Daoy (cell line): ENCODE results near the gene PACRG. TPM values are rescaled to one million over a fixed set of nuclear protein-coding genes. Genes with fewer than 3 reads are reported as not detected.

ENCODE experiments used
- DNase-seq: peaks from one replicate; pipeline ENCODE4 v3.0.0-alpha.2; 2015; ENCODE audit warnings: low read depth
- total RNA-seq: library from RNA; depleted of rRNA; stranded (reverse); fragments of >200 nt; shearing (Covaris generic); gene quantifications from 2 replicates; pipeline ENCODE4 v1.2.3, GENCODE V29; 2014

PACRG gene
- total RNA-seq, 1 experiment from 2014 or later = not detected

DNA sequence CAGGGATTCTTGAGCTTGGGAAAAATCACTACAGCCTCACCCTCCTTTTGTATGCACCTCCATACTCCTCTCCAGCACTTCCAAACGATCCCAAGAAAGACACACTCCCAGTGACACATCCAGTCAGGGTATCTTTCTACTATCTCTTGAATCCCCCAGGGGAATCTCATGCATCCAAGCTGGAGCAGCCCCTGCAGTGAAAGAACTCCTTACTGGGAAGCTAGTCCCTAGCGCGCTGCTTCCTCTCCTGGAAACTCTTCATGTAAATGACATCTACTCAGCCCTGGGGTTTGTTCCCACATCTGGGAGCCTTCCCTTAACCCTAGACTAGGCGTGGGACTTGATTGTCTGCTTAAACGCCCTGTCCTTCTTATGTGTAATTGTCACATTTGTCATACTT is 357.7 kb downstream of the PACRG start:
- DNase-seq = no peak

- no peak for DNase-seq
Observed at GRCh38 chr6:163085861-163086623, 358.3 kb downstream of the PACRG start.

DNA sequence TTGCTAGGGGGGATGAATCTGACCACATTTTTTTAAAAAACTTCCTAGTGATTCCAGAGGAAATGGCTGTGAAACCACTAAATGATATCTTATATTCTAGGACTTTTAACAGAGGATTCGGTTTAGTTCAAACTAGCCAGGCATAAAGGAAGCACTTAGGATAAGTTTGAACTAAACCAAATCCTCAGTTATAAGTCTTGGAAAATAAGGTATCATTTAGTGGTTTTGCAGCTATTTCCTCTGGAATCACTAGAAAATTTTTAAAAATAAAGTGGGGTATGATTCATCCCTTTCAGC is 358.8 kb downstream of the PACRG start:
- no peak for DNase-seq

- DNase-seq = no peak
Observed at GRCh38 chr6:163087981-163088380, 360.2 kb downstream of the PACRG start.

GRCh38 chr6:163092876-163093275 is 365.1 kb downstream of the PACRG start:
- no peak for DNase-seq

DNA sequence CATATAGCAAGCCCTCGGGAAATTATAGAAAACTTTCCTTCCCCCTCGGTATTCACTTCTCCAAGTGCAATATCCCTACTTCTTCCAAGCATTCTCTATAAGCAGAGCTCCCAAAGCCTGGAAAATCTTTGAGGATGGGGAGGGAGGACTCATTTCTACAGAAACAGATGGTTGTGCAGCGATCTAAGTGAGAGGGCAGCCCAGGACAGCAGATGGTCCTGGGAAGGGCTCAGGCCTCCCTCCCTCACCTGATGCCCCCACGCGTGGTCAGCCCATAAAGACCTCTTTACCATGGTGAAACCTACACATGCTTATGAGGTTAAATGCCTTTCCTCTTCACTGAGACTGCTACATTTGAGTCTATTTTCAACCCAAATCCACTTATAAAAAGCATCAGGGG is 367.1 kb downstream of the PACRG start:
- DNase-seq = no peak

DNA sequence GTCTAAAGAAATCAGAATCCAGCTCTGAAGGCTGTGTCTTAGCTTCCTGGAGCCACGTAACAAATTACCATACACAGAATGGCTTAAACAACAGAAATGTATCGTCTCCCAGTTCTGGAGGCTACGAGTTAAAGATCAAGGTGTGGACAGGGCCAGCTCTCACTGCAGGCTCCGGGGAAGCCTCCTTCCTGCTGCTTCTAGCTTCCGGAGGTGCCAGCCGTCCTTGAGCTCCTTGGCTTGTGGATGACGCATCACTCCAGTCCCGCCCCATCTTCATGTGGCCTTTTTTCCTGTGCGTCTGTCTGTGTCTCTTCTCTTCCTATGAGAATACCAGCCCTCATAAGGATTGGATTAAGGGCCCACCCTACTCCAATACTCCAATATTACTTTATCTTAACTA is 367.6 kb downstream of the PACRG start:
- DNase-seq = peak; percentile 87

- peak; percentile 34 for DNase-seq
Observed at GRCh38 chr6:163098827-163099479, 371.2 kb downstream of the PACRG start.

GRCh38 chr6:163099621-163100171 is 371.9 kb downstream of the PACRG start:
- DNase-seq = peak; percentile 61

DNA sequence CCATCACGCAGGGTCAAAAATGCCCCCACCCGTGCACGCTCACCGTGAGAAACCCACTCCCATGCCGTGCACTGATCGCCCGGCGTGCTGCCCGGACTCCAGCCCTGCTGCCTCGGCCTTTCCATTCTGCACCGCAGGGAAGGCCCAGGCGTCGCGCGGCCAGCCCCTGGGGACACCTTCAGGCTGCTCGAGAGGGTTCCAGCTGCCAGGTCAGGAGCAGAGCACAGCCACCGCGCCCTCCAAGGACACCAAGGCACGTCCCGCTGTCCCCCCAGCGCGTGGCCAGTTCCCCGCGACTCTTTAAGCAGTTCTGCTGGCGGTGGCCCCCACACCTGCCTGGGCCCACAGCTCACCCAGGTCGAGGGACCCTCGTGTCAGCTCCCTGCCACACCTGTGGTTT is 372.5 kb downstream of the PACRG start:
- no peak for DNase-seq

DNA sequence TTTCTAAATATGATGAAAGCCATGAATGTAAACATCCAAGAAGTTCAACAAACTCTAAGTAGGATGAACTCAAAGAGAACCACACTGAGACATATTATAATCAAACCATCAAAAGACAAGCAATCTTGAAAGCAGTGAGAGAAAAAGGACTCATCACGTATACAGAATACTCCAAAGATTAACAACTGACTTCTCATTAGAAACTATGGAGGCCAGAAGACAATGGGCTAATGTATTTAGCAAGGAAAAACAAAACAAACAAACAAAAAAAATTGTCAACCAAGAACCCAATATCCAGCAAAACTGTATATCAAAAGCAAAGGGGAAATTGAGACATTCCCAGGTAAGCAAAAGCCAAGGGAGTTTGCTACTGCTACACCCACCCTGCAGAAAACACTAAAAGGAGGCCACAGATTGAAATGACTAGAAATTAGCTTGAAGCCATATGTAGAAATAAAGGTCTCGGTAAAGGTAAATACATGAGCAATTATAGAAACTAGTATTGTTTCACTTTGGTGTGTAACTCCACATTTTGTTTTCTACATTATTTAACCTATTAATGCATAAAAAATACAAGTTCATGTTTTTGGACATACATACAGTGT is 385.7 kb downstream of the PACRG start:
- DNase-seq = no peak

- DNase-seq = no peak
Observed at GRCh38 chr6:163118941-163119340, 391.2 kb downstream of the PACRG start.

DNA sequence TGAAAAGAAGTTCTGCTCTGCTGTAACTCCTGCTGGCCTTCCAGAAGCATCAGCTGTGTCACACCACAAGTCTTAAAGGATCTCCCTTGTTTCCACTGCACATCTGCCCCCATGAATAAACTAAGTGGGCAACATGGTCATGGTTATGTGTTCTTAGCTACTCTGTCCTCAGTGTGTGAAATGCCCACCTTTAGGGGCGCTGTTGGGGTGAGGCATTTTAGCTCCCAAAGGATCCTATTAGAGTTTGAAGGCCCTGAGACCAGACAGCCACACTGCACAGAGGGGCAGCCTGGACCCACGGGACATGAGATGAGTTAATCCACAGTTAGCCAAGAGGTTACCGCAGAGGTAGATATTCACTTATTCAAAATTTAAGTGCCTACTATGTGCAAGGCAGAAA is 392.4 kb downstream of the PACRG start:
- no peak for DNase-seq

GRCh38 chr6:163121270-163121669 is 393.5 kb downstream of the PACRG start:
- DNase-seq = no peak

DNA sequence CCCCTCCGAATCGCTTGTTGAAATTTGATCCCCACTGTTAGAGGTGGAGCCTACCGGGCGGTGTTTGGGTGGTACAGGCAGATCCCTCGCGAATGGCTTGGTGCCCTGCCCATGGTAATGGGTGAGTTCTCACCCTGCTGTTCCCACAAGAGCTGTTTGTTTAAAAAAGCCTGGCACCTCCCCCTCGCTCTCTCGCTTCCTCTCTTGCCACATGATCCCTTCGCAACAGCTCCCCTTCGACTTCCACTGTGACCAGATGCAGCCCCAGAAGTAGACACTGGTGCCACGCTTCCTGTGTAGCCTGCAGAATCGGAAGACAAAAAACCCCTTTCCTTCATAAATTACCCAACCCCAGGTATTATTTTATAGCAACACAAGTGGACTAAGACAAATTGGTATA is 394.6 kb downstream of the PACRG start:
- DNase-seq = peak; percentile 48

DNA sequence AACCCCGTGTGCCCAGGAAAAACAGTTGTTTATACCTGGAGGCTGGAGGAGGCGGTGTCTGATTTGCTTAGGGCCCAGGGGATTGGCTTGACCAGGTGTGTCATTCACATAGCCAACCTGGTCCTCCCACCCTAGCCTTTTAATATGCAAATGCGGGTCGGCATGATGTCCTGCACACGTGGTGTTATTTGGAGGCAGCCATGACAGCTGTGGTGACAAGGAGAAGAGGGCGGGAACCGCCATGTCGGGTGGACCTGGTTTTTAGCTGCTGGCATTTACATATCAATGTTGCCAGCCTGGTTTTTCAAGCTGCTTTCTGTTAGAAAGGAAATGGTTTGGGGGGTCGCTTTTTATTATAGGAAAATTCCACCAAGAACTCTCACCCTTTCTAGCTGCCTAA is 395.3 kb downstream of the PACRG start:
- DNase-seq = peak; percentile 57

DNA sequence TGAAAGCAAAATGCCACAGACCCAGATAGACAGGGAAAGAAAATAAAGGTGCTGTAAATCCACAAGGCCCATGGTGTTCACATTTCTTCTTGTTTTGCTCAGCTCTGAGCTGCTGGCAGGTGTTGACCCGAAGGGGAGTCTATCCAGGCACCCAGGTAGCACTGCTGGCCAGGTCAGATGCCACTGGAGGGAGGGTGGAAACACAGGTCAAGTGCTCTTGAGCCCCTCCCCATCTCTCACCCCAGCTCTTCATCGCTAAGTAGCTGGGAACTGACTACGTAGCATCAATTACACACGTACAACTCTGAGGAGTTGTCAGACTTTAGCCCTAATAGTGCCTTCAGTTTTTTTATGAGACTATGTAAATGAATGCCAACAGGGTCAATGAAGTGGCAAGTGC is 399.0 kb downstream of the PACRG start:
- DNase-seq = no peak

DNA sequence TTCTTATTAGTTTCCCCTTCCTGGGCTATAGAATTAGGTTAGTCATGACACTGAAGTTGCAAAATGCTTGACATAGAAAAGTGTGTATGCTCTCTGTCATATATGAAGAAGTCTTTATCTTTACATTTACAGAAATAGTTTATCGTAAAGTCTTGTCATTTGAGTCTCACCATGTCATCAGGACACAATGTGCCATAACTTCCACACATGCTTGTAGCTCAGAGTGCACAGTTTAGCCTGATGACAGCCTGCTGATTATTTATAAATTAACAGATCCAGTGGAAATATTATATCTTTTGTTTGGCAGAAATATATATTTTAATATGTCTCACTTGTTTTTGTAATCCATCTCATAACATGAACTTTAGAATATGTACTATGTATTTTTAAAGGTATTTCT is 399.8 kb downstream of the PACRG start:
- no peak for DNase-seq

- DNase-seq = no peak
Observed at GRCh38 chr6:163128324-163128723, 400.6 kb downstream of the PACRG start.

DNA sequence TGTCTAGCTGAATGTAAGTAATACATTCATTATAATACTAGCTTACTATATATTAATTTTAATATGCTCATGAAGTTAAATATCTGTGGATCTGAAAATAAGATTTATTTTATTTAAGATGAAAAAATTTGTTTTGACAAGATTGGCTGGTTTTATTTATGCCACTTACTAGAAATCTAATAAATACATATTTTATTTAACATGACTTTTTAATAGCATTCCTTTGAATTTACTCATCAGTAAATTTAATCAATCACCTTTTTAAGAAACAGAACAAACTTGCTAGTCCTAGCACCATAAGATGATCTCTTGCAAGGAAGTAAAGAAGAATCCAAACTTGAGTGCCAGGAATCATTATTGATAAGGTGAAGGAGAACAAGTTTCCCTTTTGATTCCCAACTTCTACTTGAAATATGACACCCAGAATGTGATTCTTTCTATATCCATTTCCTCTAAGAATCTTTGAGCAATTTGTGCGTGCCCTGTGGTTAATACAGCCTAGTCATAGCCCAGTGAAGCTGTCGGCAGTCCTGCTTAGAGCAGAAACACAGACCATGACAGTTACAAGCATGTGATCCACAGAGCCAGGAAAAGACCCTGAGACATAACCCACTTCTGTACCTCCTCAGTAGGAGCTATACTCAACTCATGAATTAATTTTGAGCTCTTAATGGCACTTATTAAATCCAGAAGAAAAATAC is 404.4 kb downstream of the PACRG start:
- peak; percentile 57 for DNase-seq

- peak; percentile 49 for DNase-seq
Observed at GRCh38 chr6:163133017-163133416, 405.2 kb downstream of the PACRG start.

DNA sequence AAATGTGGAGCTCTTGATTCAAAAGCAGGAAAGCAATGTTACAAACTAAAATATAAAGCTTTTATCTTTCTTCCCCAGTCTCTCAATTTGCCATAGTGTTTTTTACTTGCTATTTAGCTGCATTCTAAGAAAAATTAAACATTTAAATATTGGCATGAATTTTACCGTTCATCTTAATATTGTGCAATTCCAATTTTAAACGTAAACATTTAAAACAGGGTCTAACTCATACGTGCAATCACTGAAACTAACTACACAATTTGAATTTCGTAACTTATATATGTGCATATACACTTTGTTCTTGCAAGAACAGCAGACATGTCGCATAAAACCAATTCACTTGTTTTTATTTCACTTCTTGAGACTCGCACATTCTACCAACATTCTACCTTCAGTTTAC is 405.9 kb downstream of the PACRG start:
- no peak for DNase-seq
